Liver (tissue), 9 donors: ENCODE measurements around the gene SMIM1. TPM values are rescaled to one million over a fixed set of nuclear protein-coding genes. Genes with fewer than 3 reads are reported as not detected.

Experiments used
- DNase-seq: peaks from one replicate; pipeline ENCODE4 v3.0.0-alpha.2; 2017; ENCODE audit warnings: low spot score
- H3K27ac ChIP-seq, 2 donors: one replicate each; pipeline ENCODE4 v1.7.0; 2013; ENCODE audit warnings: inconsistent platforms in 2 of 2, low read length in 2 of 2, control low read depth in 1 of 2, low read depth in 1 of 2, mild to moderate bottlenecking in 1 of 2
- H3K27me3 ChIP-seq, 4 donors: one replicate each; pipeline versions ENCODE4 v1.6.1 to v1.7.0; 2013; ENCODE audit warnings: low read length in 3 of 4, inconsistent platforms in 1 of 4, mild to moderate bottlenecking in 1 of 4, moderate library complexity in 1 of 4; ENCODE audit not compliant: control insufficient read depth in 4 of 4, insufficient read depth in 4 of 4
- H3K36me3 ChIP-seq, 4 donors: one replicate each; pipeline versions ENCODE4 v1.6.1 to v1.7.0; 2013; ENCODE audit warnings: low read length in 3 of 4, mild to moderate bottlenecking in 3 of 4, low read depth in 1 of 4, moderate library complexity in 1 of 4; ENCODE audit not compliant: control insufficient read depth in 4 of 4, insufficient read depth in 3 of 4
- H3K4me1 ChIP-seq, 4 donors: one replicate each; pipeline versions ENCODE4 v1.6.1 to v1.7.0; 2013; ENCODE audit warnings: low read length in 3 of 4, mild to moderate bottlenecking in 3 of 4, moderate library complexity in 1 of 4; ENCODE audit not compliant: control insufficient read depth in 4 of 4, insufficient read depth in 4 of 4
- H3K4me3 ChIP-seq, 3 donors: one replicate each; pipeline versions ENCODE4 v1.6.1 to v1.7.0; 2013; ENCODE audit warnings: low read length in 3 of 3, control low read depth in 1 of 3, low read depth in 1 of 3, mild to moderate bottlenecking in 1 of 3
- H3K9ac ChIP-seq, 2 donors: one replicate each; pipeline ENCODE4 v1.7.0; 2013; ENCODE audit warnings: low read length in 2 of 2, mild to moderate bottlenecking in 2 of 2, moderate library complexity in 2 of 2, control low read depth in 1 of 2, low read depth in 1 of 2
- H3K9me3 ChIP-seq, 4 donors: one replicate each; pipeline versions ENCODE4 v1.6.1 to v1.7.0; 2013; ENCODE audit warnings: low read length in 3 of 4; ENCODE audit not compliant: control insufficient read depth in 4 of 4
- CTCF ChIP-seq: fragments of 150-350 bp; IDR thresholded peaks from 2 replicates; pipeline ENCODE4 v1.5.1; 2017; ENCODE audit warnings: improper control_type of control experiment, low read depth, low read length; ENCODE audit not compliant: missing input control
- EGR1 ChIP-seq, 2 donors: IDR thresholded peaks; 2 replicates each; pipeline ENCODE4 v1.6.1; 2016 to 2018; ENCODE audit warnings: antibody characterized with exemption in 2 of 2, low read depth in 2 of 2
- FOXA1 ChIP-seq: IDR thresholded peaks from 2 replicates; pipeline ENCODE4 v1.6.1; 2016; ENCODE audit warnings: antibody characterized with exemption
- FOXA2 ChIP-seq: IDR thresholded peaks from 2 replicates; pipeline ENCODE4 v1.6.1; 2016; ENCODE audit warnings: antibody characterized with exemption
- GABPA ChIP-seq, 2 donors: IDR thresholded peaks in 1 of 2; conservative IDR thresholded peaks in 1 of 2; 2 replicates each; pipeline ENCODE4 v1.6.1; 2016; ENCODE audit warnings: antibody characterized with exemption in 2 of 2, mild to moderate bottlenecking in 1 of 2, moderate library complexity in 1 of 2
- HNF4A ChIP-seq, 2 donors: conservative IDR thresholded peaks; 2 replicates each; pipeline ENCODE4 v1.6.1; 2016; ENCODE audit warnings: antibody characterized with exemption in 2 of 2, mild to moderate bottlenecking in 2 of 2
- HNF4G ChIP-seq: IDR thresholded peaks from 2 replicates; pipeline ENCODE4 v1.6.1; 2016; ENCODE audit warnings: antibody characterized with exemption
- JUND ChIP-seq, 2 donors: IDR thresholded peaks; 2 replicates each; pipeline ENCODE4 v1.6.1; 2016; ENCODE audit warnings: antibody characterized with exemption in 2 of 2
- NR2F2 ChIP-seq: IDR thresholded peaks from 2 replicates; pipeline ENCODE4 v1.6.1; 2016; ENCODE audit warnings: antibody characterized with exemption
- RAD21 ChIP-seq, 2 donors: IDR thresholded peaks; 2 replicates each; pipeline ENCODE4 v1.6.1; 2016; ENCODE audit warnings: antibody characterized with exemption in 2 of 2, mild to moderate bottlenecking in 2 of 2
- REST ChIP-seq: IDR thresholded peaks from 2 replicates; pipeline ENCODE4 v1.6.1; 2016; ENCODE audit warnings: antibody characterized with exemption, mild to moderate bottlenecking
- RXRA ChIP-seq, 2 donors: IDR thresholded peaks; 2 replicates each; pipeline ENCODE4 v1.6.1; 2017 to 2018; ENCODE audit warnings: antibody characterized with exemption in 2 of 2, mild to moderate bottlenecking in 1 of 2
- SP1 ChIP-seq: IDR thresholded peaks from 2 replicates; pipeline ENCODE4 v1.6.1; 2018; ENCODE audit warnings: antibody characterized with exemption, mild to moderate bottlenecking
- TAF1 ChIP-seq: conservative IDR thresholded peaks from 2 replicates; pipeline ENCODE4 v1.6.1; 2016; ENCODE audit warnings: antibody characterized with exemption, mild to moderate bottlenecking
- YY1 ChIP-seq: IDR thresholded peaks from 2 replicates; pipeline ENCODE4 v1.6.1; 2016; ENCODE audit warnings: antibody characterized with exemption, mild to moderate bottlenecking
- ZBTB33 ChIP-seq: IDR thresholded peaks from 2 replicates; pipeline ENCODE4 v1.6.1; 2016; ENCODE audit warnings: antibody characterized with exemption
- WGBS: extraction: QIAGEN DNeasy Blood & Tissue Kit; methylation state at CpG from one replicate; pipeline ENCODE4 v1.1.7; 2013; 5-methylcytosine and 5-hydroxymethylcytosine counted together
- polyA plus RNA-seq, 2 donors: library from polyadenylated mRNA; stranded (reverse) in 1 of 2; unstranded in 1 of 2; fragments of 200-250 nt in 1 of 2; fragments of >200 nt in 1 of 2; fragmentation: Nextera tagmentation in 1 of 2; extraction: Ambion mirVana in 1 of 2; gene quantifications; one replicate each; pipeline versions ENCODE4 v1.2.1 to v1.2.3, GENCODE V29; 2013 to 2015
- total RNA-seq, 2 donors: library from RNA; depleted of rRNA; stranded (reverse); fragments of >200 nt; gene quantifications; one replicate each; pipeline ENCODE4 v1.2.3, GENCODE V29; 2014
- TF ChIP-seq, protein P1 (sequence below): IDR thresholded peaks from 2 replicates; pipeline ENCODE4 v1.6.1; 2016; ENCODE audit warnings: antibody characterized with exemption
- TF ChIP-seq, protein P2 (sequence below): IDR thresholded peaks from 2 replicates; pipeline ENCODE4 v1.6.1; 2016; ENCODE audit warnings: antibody characterized with exemption
- donor health status: healthy.
- donor health status: healthy.
- donor health status: healthy.
- donor health status: healthy.
- donor health status: healthy.

SMIM1 gene
- total and polyA plus RNA-seq, 4 donors = 1.8 to 82.9 (median 10.3) TPM

DNA sequence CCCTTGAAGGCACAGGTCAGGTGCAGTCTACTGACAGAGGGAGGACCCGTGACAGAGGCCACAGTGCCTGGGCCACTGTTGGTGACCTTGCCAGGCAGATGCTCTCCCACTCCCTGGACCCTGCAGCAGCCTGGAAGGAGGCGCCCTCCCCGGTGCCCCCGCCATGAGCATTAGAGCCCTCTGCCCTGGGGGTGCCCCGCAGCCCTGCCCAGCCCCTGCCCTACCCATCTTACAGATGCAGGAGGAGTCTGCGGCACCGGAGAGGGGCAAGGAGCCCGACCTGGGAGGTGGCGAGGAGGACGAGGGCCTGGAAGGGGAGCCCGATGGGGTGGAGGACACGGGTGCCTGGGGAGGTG lies 9.7 kb upstream of the SMIM1 start:
- H3K9ac ChIP-seq = no peak overlapping the region
- no peaks in the 10 kb centered on the region for H3K36me3 ChIP-seq
- no peak overlapping the region for H3K27ac ChIP-seq
- no peak overlapping the region for H3K4me3 ChIP-seq
- TF ChIP-seq NR2F2 (no peak), RXRA (IDR thresholded peaks at IDR 0.05) (no peak), GABPA (IDR thresholded peaks at IDR 0.05 in 1 of 2, conservative IDR thresholded peaks at IDR 0.05 in 1 of 2) (no peak), HNF4A (conservative IDR thresholded peaks at IDR 0.05) (no peak), FOXA2 (no peak), TAF1 (no peak), FOXA1 (no peak), JUND (IDR thresholded peaks at IDR 0.05) (no peak), ZBTB33 (no peak), RAD21 (IDR thresholded peaks at IDR 0.05) (no peak), YY1 (no peak), EGR1 (IDR thresholded peaks at IDR 0.05; ENCODE audit: low read depth in 2 of 2) (no peak), HNF4G (no peak), REST (no peak), CTCF (no peak), SP1 (no peak)
- TF ChIP-seq, protein P1, sequence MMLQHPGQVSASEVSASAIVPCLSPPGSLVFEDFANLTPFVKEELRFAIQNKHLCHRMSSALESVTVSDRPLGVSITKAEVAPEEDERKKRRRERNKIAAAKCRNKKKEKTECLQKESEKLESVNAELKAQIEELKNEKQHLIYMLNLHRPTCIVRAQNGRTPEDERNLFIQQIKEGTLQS = no peak
- TF ChIP-seq, protein P2, sequence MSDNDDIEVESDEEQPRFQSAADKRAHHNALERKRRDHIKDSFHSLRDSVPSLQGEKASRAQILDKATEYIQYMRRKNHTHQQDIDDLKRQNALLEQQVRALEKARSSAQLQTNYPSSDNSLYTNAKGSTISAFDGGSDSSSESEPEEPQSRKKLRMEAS = no peak
- no peaks in the 10 kb centered on the region for H3K27me3 ChIP-seq
- H3K4me1 ChIP-seq = no peaks in the 10 kb centered on the region
- no peak for DNase-seq
- no peaks in the 10 kb centered on the region for H3K9me3 ChIP-seq
- 88% methylated on average over 12 of the region's 12 CpGs for WGBS
